GM19328 (cell line): ENCODE measurements around the gene WRNIP1.

Experiments used
- ATAC-seq: cut with Tn5 transposase; IDR thresholded peaks from one replicate; pipeline ENCODE4 v1.9.1; 2021; ENCODE audit warnings: mild to moderate bottlenecking, moderate library complexity; ENCODE audit not compliant: unreplicated experiment

WRNIP1 gene

GRCh38 chr6:2740581-2740980 lies 24.6 kb upstream of the WRNIP1 start:
- ATAC-seq = no peak

- ATAC-seq = no peak
Observed at GRCh38 chr6:2741756-2742155, 23.4 kb upstream of the WRNIP1 start.

- ATAC-seq = no peak
Observed at GRCh38 chr6:2743280-2744208, 21.6 kb upstream of the WRNIP1 start.

GRCh38 chr6:2744209-2744771 lies 20.9 kb upstream of the WRNIP1 start:
- no peak for ATAC-seq

- no peak for ATAC-seq
Observed at GRCh38 chr6:2744778-2745177, 20.4 kb upstream of the WRNIP1 start.

GRCh38 chr6:2745246-2745645 lies 19.9 kb upstream of the WRNIP1 start:
- ATAC-seq = no peak

- no peak for ATAC-seq
Observed at GRCh38 chr6:2746557-2747061, 18.6 kb upstream of the WRNIP1 start.

GRCh38 chr6:2748183-2748582 lies 17.0 kb upstream of the WRNIP1 start:
- ATAC-seq = no peak

GRCh38 chr6:2749969-2750600 lies 15.1 kb upstream of the WRNIP1 start:
- ATAC-seq = no peak

- no peak for ATAC-seq
Observed at GRCh38 chr6:2750832-2751231, 14.4 kb upstream of the WRNIP1 start, which contains the start of gene MYLK4. MYLK4 (minus strand) TSS chr6:2750922; CDS start chr6:2749294, 1,628 bp downstream.

GRCh38 chr6:2751871-2752270 lies 13.3 kb upstream of the WRNIP1 start:
- no peak for ATAC-seq

- no peak for ATAC-seq
Observed at GRCh38 chr6:2752477-2753109, 12.6 kb upstream of the WRNIP1 start.

- ATAC-seq = no peak
Observed at GRCh38 chr6:2753110-2753489, 12.1 kb upstream of the WRNIP1 start.

GRCh38 chr6:2753743-2754142 lies 11.4 kb upstream of the WRNIP1 start:
- ATAC-seq = no peak

- ATAC-seq = no peak
Observed at GRCh38 chr6:2754393-2754792, 10.8 kb upstream of the WRNIP1 start.

- ATAC-seq = no peak
Observed at GRCh38 chr6:2754911-2755310, 10.3 kb upstream of the WRNIP1 start.

- ATAC-seq = no peak
Observed at GRCh38 chr6:2755456-2755855, 9.7 kb upstream of the WRNIP1 start.

- ATAC-seq = no peak
Observed at GRCh38 chr6:2756241-2756640, 9.0 kb upstream of the WRNIP1 start.

GRCh38 chr6:2756687-2757224 lies 8.4 kb upstream of the WRNIP1 start:
- no peak for ATAC-seq

GRCh38 chr6:2758980-2759379 lies 6.2 kb upstream of the WRNIP1 start:
- no peak for ATAC-seq
